Measurements from ENCODE around the gene TTYH2.

- no peak for TF ChIP-seq CTCF (IDR thresholded peaks at IDR 0.05)
- TF ChIP-seq EP300 (IDR thresholded peaks at IDR 0.05): no peak
Observed at GRCh38 chr17:74204474-74204873, 8.9 kb upstream of the TTYH2 start.

Measured in tibial nerve (tissue), 4 donors.